K562 (cell line): Measurements from ENCODE around the gene ZBTB46. TPM values are rescaled to one million over a fixed set of nuclear protein-coding genes. Genes with fewer than 3 reads are reported as not detected.

ENCODE experiments used
- ARHGAP35 ChIP-seq: fragments of 450-650 bp; IDR thresholded peaks from 2 replicates; pipeline ENCODE4 v1.6.1; 2018; ENCODE audit not compliant: partially characterized antibody
- CEBPB ChIP-seq: fragments of 450-650 bp; IDR thresholded peaks from 2 replicates; pipeline ENCODE4 v1.6.1; 2016; ENCODE audit warnings: missing genetic modification characterization, missing compliant biosample characterization
- FOXA1 ChIP-seq: fragments of 450-650 bp; IDR thresholded peaks from 2 replicates; pipeline ENCODE4 v1.6.1; 2016; ENCODE audit warnings: mild to moderate bottlenecking, borderline replicate concordance
- GABPA ChIP-seq: fragments of 200-800 bp; sonication (Bioruptor generic); conservative IDR thresholded peaks from 2 replicates; pipeline ENCODE4 v1.6.1; 2016; ENCODE audit warnings: low read depth, missing genetic modification characterization, missing compliant biosample characterization
- MEIS2 ChIP-seq: fragments of 450-650 bp; IDR thresholded peaks from 2 replicates; pipeline ENCODE4 v1.6.1; 2014; ENCODE audit warnings: mild to moderate bottlenecking; ENCODE audit not compliant: partially characterized antibody
- RCOR1 ChIP-seq, 2 experiments: IDR thresholded peaks; 2 replicates each; pipeline ENCODE4 v1.6.1; 2012; ENCODE audit warnings: low read depth in 2 of 2, low read length in 2 of 2, borderline replicate concordance in 1 of 2, improper control_type of control experiment in 1 of 2
- SMAD1 ChIP-seq: fragments of 150-350 bp; IDR thresholded peaks from 2 replicates; pipeline ENCODE4 v1.6.1; 2014; ENCODE audit warnings: low read length, low read depth; ENCODE audit not compliant: partially characterized antibody
- XRCC3 ChIP-seq: fragments of 450-650 bp; IDR thresholded peaks from 2 replicates; pipeline ENCODE4 v1.6.1; 2017; ENCODE audit warnings: mild to moderate bottlenecking, moderate library complexity
- ZNF282 ChIP-seq: sonication (generic); formaldehyde crosslinking; IDR thresholded peaks from 2 replicates; pipeline ENCODE4 v1.8.1; 2023; ENCODE audit warnings: missing genetic modification reagents
- ZNF609 ChIP-seq: sonication (generic); formaldehyde crosslinking; IDR thresholded peaks from 2 replicates; pipeline ENCODE4 v1.8.1; 2023; ENCODE audit warnings: missing genetic modification reagents, mild to moderate bottlenecking, borderline replicate concordance
- ZNF780A ChIP-seq: fragments of 250-450 bp; sonication (Bioruptor Pico); IDR thresholded peaks from 2 replicates; pipeline ENCODE4 v1.5.0; 2021; ENCODE audit warnings: mild to moderate bottlenecking
- ZNF785 ChIP-seq: fragments of 250-450 bp; sonication (Bioruptor Pico); IDR thresholded peaks from 2 replicates; pipeline ENCODE4 v1.4.0; 2020; ENCODE audit warnings: mild to moderate bottlenecking
- ZSCAN29 ChIP-seq: fragments of 450-650 bp; IDR thresholded peaks from 2 replicates; pipeline ENCODE4 v1.6.1; 2017
- polyA plus RNA-seq, 8 experiments: library from polyadenylated mRNA; depleted of rRNA in 4 of 8; stranded (reverse) in 5 of 8; unstranded in 3 of 8; fragments of >200 nt; fragmentation: Nextera tagmentation in 2 of 8; fragmentation: Illumina TruSeq in 1 of 8; extraction: Ambion mirVana in 2 of 8; extraction: Trizol in 1 of 8; gene quantifications; 2 replicates each; pipeline versions ENCODE4 v1.2.1 to v1.2.3, GENCODE V29; 2011 to 2014; ENCODE audit warnings: inconsistent platforms in 1 of 8, missing spikeins in 1 of 8
- total RNA-seq, 7 experiments: library from RNA; depleted of rRNA in 6 of 7; stranded (reverse); fragments of >200 nt in 6 of 7; fragmentation: Illumina TruSeq in 2 of 7; extraction: Trizol in 2 of 7; gene quantifications; 2 replicates each; pipeline versions ENCODE4 v1.2.1 to v1.2.3, GENCODE V29; 2011 to 2021; ENCODE audit warnings: low replicate concordance in 1 of 7
- TF ChIP-seq, protein P1 (sequence below), 2 experiments: fragments of 450-650 bp in 1 of 2; sonication (generic) in 1 of 2; formaldehyde crosslinking in 1 of 2; IDR thresholded peaks; 2 replicates each; pipeline versions ENCODE4 v1.7.1 to v1.9.0; 2016 to 2022; ENCODE audit warnings: inconsistent platforms in 1 of 2, mild to moderate bottlenecking in 1 of 2, missing genetic modification reagents in 1 of 2

Gene ZBTB46
- total and polyA plus RNA-seq, 9 of the 15 experiments (the other 6 are each of a cell fraction or from before 2014, with no cell fraction given): 0.29 to 4.1 (median 1.1) TPM

GRCh38 chr20:63864978-63865640 lies 34.0 kb upstream of the ZBTB46 start, which contains the start of gene TPD52L2 (continued):
- TF ChIP-seq, protein P1, sequence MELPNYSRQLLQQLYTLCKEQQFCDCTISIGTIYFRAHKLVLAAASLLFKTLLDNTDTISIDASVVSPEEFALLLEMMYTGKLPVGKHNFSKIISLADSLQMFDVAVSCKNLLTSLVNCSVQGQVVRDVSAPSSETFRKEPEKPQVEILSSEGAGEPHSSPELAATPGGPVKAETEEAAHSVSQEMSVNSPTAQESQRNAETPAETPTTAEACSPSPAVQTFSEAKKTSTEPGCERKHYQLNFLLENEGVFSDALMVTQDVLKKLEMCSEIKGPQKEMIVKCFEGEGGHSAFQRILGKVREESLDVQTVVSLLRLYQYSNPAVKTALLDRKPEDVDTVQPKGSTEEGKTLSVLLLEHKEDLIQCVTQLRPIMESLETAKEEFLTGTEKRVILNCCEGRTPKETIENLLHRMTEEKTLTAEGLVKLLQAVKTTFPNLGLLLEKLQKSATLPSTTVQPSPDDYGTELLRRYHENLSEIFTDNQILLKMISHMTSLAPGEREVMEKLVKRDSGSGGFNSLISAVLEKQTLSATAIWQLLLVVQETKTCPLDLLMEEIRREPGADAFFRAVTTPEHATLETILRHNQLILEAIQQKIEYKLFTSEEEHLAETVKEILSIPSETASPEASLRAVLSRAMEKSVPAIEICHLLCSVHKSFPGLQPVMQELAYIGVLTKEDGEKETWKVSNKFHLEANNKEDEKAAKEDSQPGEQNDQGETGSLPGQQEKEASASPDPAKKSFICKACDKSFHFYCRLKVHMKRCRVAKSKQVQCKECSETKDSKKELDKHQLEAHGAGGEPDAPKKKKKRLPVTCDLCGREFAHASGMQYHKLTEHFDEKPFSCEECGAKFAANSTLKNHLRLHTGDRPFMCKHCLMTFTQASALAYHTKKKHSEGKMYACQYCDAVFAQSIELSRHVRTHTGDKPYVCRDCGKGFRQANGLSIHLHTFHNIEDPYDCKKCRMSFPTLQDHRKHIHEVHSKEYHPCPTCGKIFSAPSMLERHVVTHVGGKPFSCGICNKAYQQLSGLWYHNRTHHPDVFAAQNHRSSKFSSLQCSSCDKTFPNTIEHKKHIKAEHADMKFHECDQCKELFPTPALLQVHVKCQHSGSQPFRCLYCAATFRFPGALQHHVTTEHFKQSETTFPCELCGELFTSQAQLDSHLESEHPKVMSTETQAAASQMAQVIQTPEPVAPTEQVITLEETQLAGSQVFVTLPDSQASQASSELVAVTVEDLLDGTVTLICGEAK (IDR thresholded peaks at IDR 0.05): peak; percentile 98
- TF ChIP-seq, protein P1 (CRISPR knock-in tag; IDR thresholded peaks at IDR 0.05): no peak
- TF ChIP-seq ZNF609 (no peak), MEIS2 (no peak), ZNF785 (no peak), FOXA1 (no peak), XRCC3 (no peak), GABPA (peak; percentile 98), ZNF780A (CRISPR knock-in tag) (no peak), CEBPB (tag) (peak; percentile 98), SMAD1 (no peak), ZNF282 (CRISPR knock-in tag) (no peak), RCOR1 (IDR thresholded peaks at IDR 0.05; ENCODE audit: borderline replicate concordance in 1 of 2, low read depth in 2 of 2, low read length in 2 of 2) (no peak; a peak in 1 of 4 replicates), ZSCAN29 (0 out of 2 replicates have a peak, but pooled peaks have one; percentile 32), ARHGAP35 (no peak)
